ENCODE measurements around the gene BIVM.

BIVM gene

GRCh38 chr13:102852556-102852955 lies 53.6 kb downstream of the BIVM start:
- H3K36me3 ChIP-seq (ENCODE audit: control insufficient read depth, insufficient read depth, low read length) = peaks cover 36% of the 10 kb centered on the region
- no peak overlapping the region for H3K4me3 ChIP-seq (ENCODE audit: insufficient read depth, low read depth, low read length, poor library complexity, severe bottlenecking)
- no peaks in the 10 kb centered on the region for H3K9me3 ChIP-seq (ENCODE audit: control insufficient read depth, low read length)
- DNase-seq = no peak
- H3K27me3 ChIP-seq (replicated peaks; ENCODE audit: control insufficient read depth, insufficient read depth, low read length, poor library complexity, severe bottlenecking) = no peaks in the 10 kb centered on the region
- no peak overlapping the region for H3K27ac ChIP-seq (ENCODE audit: insufficient read depth, low read length, poor library complexity, severe bottlenecking)
- H3K4me1 ChIP-seq (ENCODE audit: control insufficient read depth, insufficient read depth, low read length, poor library complexity, severe bottlenecking) = peaks cover 11% of the 10 kb centered on the region

DNA sequence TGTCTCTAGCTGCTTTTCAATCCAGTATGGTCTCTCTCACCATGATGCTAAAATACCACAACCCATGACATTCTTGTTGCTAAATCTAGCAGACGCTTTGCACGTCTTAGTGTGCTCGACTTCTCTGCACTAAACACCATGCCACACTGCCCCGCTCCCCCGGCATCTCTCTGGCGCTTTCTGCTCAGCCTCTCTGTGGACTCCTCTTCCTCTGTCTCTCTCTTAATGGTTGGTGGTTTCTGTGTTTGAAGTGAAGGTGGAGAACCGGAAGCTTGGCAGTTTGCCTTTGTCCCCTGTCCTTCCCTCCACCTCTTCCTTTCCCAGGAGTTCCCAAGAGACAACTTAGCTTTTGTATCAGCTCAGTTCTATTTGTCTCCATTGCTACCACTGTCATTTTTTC lies 55.8 kb downstream of the BIVM start:
- Histone ChIP-seq H3K4me3 (ENCODE audit: insufficient read depth, low read depth, low read length, poor library complexity, severe bottlenecking) (no peak overlapping the region), H3K27me3 (replicated peaks; ENCODE audit: control insufficient read depth, insufficient read depth, low read length, poor library complexity, severe bottlenecking) (no peaks in the 10 kb centered on the region), H3K4me1 (ENCODE audit: control insufficient read depth, insufficient read depth, low read length, poor library complexity, severe bottlenecking) (peaks cover 7% of the 10 kb centered on the region), H3K9me3 (ENCODE audit: control insufficient read depth, low read length) (no peaks in the 10 kb centered on the region), H3K27ac (ENCODE audit: insufficient read depth, low read length, poor library complexity, severe bottlenecking) (no peak overlapping the region), H3K36me3 (ENCODE audit: control insufficient read depth, insufficient read depth, low read length) (peaks cover 57% of the 10 kb centered on the region)
- DNase-seq = no peak

DNA sequence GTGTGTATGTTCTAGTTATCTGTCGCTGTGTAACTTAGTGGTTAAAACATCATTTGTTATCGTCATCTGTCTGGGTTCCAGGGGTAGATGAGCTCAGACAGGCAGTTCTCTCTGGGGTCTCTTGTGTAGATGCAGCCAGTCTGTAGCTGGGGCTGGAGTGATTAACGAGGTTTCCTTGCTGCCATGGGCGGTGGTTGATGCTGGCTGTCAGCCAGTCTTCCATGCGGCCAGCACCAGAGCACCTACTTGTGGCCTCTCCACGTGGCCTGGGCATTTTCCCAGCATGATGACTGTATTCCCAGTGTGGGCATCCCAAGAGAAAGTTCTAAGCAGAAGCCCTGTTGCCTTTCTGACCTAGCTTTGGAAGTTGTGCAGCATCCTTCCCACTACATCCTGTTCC lies 57.6 kb downstream of the BIVM start:
- H3K4me1 ChIP-seq (ENCODE audit: control insufficient read depth, insufficient read depth, low read length, poor library complexity, severe bottlenecking) = peaks cover 7% of the 10 kb centered on the region
- no peaks in the 10 kb centered on the region for H3K27me3 ChIP-seq (replicated peaks; ENCODE audit: control insufficient read depth, insufficient read depth, low read length, poor library complexity, severe bottlenecking)
- no peak for DNase-seq
- H3K36me3 ChIP-seq (ENCODE audit: control insufficient read depth, insufficient read depth, low read length) = peaks cover 71% of the 10 kb centered on the region
- H3K27ac ChIP-seq (ENCODE audit: insufficient read depth, low read length, poor library complexity, severe bottlenecking) = no peak overlapping the region
- no peak overlapping the region for H3K4me3 ChIP-seq (ENCODE audit: insufficient read depth, low read depth, low read length, poor library complexity, severe bottlenecking)
- H3K9me3 ChIP-seq (ENCODE audit: control insufficient read depth, low read length) = no peaks in the 10 kb centered on the region

- Histone ChIP-seq H3K36me3 (ENCODE audit: control insufficient read depth, insufficient read depth, low read length) (peaks cover 89% of the 10 kb centered on the region), H3K27ac (ENCODE audit: insufficient read depth, low read length, poor library complexity, severe bottlenecking) (no peak overlapping the region), H3K9me3 (ENCODE audit: control insufficient read depth, low read length) (no peaks in the 10 kb centered on the region), H3K4me3 (ENCODE audit: insufficient read depth, low read depth, low read length, poor library complexity, severe bottlenecking) (no peak overlapping the region), H3K4me1 (ENCODE audit: control insufficient read depth, insufficient read depth, low read length, poor library complexity, severe bottlenecking) (no peaks in the 10 kb centered on the region), H3K27me3 (replicated peaks; ENCODE audit: control insufficient read depth, insufficient read depth, low read length, poor library complexity, severe bottlenecking) (no peaks in the 10 kb centered on the region)
- DNase-seq = no peak
These were observed 63.8 kb downstream of the BIVM start for GRCh38 chr13:102862624-102863210.

DNA sequence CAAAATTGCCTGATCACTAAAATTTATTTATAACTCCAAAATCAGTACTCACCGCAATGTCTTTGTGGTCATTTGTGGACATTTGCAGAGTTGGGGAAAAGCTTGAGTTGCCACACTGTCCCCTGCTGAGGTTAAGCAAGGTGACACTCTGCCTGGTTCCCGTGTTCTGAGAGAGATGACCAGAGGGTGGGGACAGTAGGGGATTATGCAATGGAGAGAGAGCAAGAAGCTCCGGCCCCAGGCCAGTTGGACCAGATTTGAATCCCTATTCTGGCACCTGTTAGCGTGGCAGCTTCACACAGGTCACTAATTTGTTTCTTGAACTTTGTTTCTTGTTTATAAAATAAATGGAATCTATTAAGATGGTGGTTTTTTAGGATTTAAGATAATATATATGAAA lies 64.7 kb downstream of the BIVM start:
- H3K4me3 ChIP-seq (ENCODE audit: insufficient read depth, low read depth, low read length, poor library complexity, severe bottlenecking) = no peak overlapping the region
- no peaks in the 10 kb centered on the region for H3K4me1 ChIP-seq (ENCODE audit: control insufficient read depth, insufficient read depth, low read length, poor library complexity, severe bottlenecking)
- no peak overlapping the region for H3K27ac ChIP-seq (ENCODE audit: insufficient read depth, low read length, poor library complexity, severe bottlenecking)
- no peaks in the 10 kb centered on the region for H3K27me3 ChIP-seq (replicated peaks; ENCODE audit: control insufficient read depth, insufficient read depth, low read length, poor library complexity, severe bottlenecking)
- DNase-seq = no peak
- no peaks in the 10 kb centered on the region for H3K9me3 ChIP-seq (ENCODE audit: control insufficient read depth, low read length)
- H3K36me3 ChIP-seq (ENCODE audit: control insufficient read depth, insufficient read depth, low read length) = peaks cover 87% of the 10 kb centered on the region

DNA sequence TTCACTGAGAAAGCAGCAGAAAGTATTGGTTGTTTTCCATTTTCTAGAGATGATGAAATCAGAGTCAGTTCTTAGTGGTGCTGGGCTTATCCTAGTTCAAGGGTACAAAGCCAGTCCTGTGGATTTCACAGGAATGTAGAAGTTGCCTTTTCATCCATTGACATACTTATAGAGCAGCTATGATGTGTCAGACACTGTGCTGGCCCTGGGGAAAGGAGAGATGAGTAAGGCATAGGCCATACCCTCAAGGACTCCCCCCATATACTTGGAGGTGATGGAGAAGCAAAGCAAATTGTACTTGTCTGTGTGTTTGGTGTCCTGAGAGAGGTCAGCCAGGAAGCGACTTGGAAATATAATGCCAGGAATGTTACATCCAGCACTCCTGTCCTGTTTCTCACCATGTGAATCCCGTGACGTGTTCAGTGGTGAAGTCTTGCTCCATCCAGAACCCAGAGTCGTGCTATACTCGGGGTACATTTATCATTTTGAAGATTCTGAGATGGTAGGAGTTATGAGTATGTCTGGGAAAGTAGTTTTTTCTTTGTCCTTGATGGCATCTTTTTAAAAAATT lies 69.5 kb downstream of the BIVM start:
- H3K36me3 ChIP-seq (ENCODE audit: control insufficient read depth, insufficient read depth, low read length) = peaks cover 74% of the 10 kb centered on the region
- H3K9me3 ChIP-seq (ENCODE audit: control insufficient read depth, low read length) = no peaks in the 10 kb centered on the region
- H3K27me3 ChIP-seq (replicated peaks; ENCODE audit: control insufficient read depth, insufficient read depth, low read length, poor library complexity, severe bottlenecking) = no peaks in the 10 kb centered on the region
- no peak for DNase-seq
- H3K4me3 ChIP-seq (ENCODE audit: insufficient read depth, low read depth, low read length, poor library complexity, severe bottlenecking) = no peak overlapping the region
- no peak overlapping the region for H3K27ac ChIP-seq (ENCODE audit: insufficient read depth, low read length, poor library complexity, severe bottlenecking)
- no peaks in the 10 kb centered on the region for H3K4me1 ChIP-seq (ENCODE audit: control insufficient read depth, insufficient read depth, low read length, poor library complexity, severe bottlenecking)

DNA sequence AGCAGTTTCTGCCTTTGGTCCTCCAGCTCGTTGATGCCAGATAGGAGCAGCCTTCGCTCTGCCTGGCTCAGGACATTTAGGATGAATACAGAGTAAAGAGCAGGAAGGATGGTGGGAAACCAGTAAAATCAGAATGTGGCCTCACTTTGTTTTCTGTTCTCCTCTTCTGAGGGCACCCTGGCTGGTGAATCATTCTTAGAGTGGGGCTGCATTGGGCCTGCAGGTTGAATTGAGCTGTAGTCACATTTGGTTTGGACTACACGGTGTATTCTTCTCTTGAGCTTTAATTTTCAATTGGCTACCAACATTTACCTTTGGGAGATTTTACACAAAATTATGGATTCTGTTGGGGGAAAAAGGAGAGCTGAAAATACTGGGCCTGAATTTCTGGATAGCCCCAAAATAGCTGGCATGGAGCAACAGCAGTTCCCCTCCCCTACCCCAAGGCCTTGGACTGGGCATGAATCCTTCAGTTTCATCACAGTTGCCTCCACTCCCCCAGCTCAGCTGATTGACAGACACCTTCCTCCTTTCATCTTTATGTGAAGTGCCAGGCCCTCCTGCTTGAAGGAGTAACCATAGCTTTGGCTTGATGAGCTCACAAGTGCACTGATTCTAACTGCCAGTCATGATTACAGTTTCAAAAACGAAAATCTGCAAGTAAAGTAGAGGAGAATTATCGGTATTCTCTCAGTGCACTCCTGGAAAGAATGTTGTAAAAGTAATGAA lies 71.2 kb downstream of the BIVM start:
- H3K4me3 ChIP-seq (ENCODE audit: insufficient read depth, low read depth, low read length, poor library complexity, severe bottlenecking) = no peak overlapping the region
- no peaks in the 10 kb centered on the region for H3K27me3 ChIP-seq (replicated peaks; ENCODE audit: control insufficient read depth, insufficient read depth, low read length, poor library complexity, severe bottlenecking)
- DNase-seq = no peak
- H3K27ac ChIP-seq (ENCODE audit: insufficient read depth, low read length, poor library complexity, severe bottlenecking) = no peak overlapping the region
- H3K36me3 ChIP-seq (ENCODE audit: control insufficient read depth, insufficient read depth, low read length) = peaks cover 71% of the 10 kb centered on the region
- no peaks in the 10 kb centered on the region for H3K4me1 ChIP-seq (ENCODE audit: control insufficient read depth, insufficient read depth, low read length, poor library complexity, severe bottlenecking)
- no peaks in the 10 kb centered on the region for H3K9me3 ChIP-seq (ENCODE audit: control insufficient read depth, low read length)

- H3K27me3 ChIP-seq (replicated peaks; ENCODE audit: control insufficient read depth, insufficient read depth, low read length, poor library complexity, severe bottlenecking) = no peaks in the 10 kb centered on the region
- no peaks in the 10 kb centered on the region for H3K9me3 ChIP-seq (ENCODE audit: control insufficient read depth, low read length)
- peaks cover 72% of the 10 kb centered on the region for H3K36me3 ChIP-seq (ENCODE audit: control insufficient read depth, insufficient read depth, low read length)
- H3K4me3 ChIP-seq (ENCODE audit: insufficient read depth, low read depth, low read length, poor library complexity, severe bottlenecking) = no peak overlapping the region
- peak in 2 of 3 donors; percentile 17 to 32 for DNase-seq
- no peaks in the 10 kb centered on the region for H3K4me1 ChIP-seq (ENCODE audit: control insufficient read depth, insufficient read depth, low read length, poor library complexity, severe bottlenecking)
- H3K27ac ChIP-seq (ENCODE audit: insufficient read depth, low read length, poor library complexity, severe bottlenecking) = no peak overlapping the region
These were observed 71.9 kb downstream of the BIVM start for GRCh38 chr13:102870677-102871415.

DNA sequence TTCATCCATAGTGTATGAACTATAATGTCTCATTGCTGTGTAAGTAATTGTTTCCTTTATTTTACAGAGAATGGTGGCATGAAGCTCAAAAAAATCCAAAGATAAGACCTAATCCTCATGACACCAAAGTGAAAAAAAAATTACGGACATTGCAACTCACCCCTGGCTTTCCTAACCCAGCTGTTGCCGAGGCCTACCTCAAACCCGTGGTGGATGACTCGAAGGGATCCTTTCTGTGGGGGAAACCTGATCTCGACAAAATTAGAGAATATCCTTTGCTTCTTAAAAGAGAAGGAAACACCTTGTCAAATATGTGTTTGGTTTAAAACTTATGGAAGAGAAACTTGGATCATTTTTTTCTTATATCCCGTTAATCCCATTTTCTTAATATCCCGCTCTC lies 73.2 kb downstream of the BIVM start:
- peaks cover 71% of the 10 kb centered on the region for H3K36me3 ChIP-seq (ENCODE audit: control insufficient read depth, insufficient read depth, low read length)
- no peaks in the 10 kb centered on the region for H3K9me3 ChIP-seq (ENCODE audit: control insufficient read depth, low read length)
- DNase-seq = no peak
- H3K4me1 ChIP-seq (ENCODE audit: control insufficient read depth, insufficient read depth, low read length, poor library complexity, severe bottlenecking) = no peaks in the 10 kb centered on the region
- H3K27me3 ChIP-seq (replicated peaks; ENCODE audit: control insufficient read depth, insufficient read depth, low read length, poor library complexity, severe bottlenecking) = no peaks in the 10 kb centered on the region
- H3K27ac ChIP-seq (ENCODE audit: insufficient read depth, low read length, poor library complexity, severe bottlenecking) = no peak overlapping the region
- H3K4me3 ChIP-seq (ENCODE audit: insufficient read depth, low read depth, low read length, poor library complexity, severe bottlenecking) = no peak overlapping the region

- H3K9me3 ChIP-seq (ENCODE audit: control insufficient read depth, low read length) = no peaks in the 10 kb centered on the region
- no peaks in the 10 kb centered on the region for H3K4me1 ChIP-seq (ENCODE audit: control insufficient read depth, insufficient read depth, low read length, poor library complexity, severe bottlenecking)
These were observed 73.6 kb downstream of the BIVM start for GRCh38 chr13:102872531-102872930.

More at GRCh38 chr13:102872531-102872930, 73.6 kb downstream of the BIVM start:
- DNase-seq = no peak
- no peaks in the 10 kb centered on the region for H3K27me3 ChIP-seq (replicated peaks; ENCODE audit: control insufficient read depth, insufficient read depth, low read length, poor library complexity, severe bottlenecking)
- no peak overlapping the region for H3K27ac ChIP-seq (ENCODE audit: insufficient read depth, low read length, poor library complexity, severe bottlenecking)
- no peak overlapping the region for H3K4me3 ChIP-seq (ENCODE audit: insufficient read depth, low read depth, low read length, poor library complexity, severe bottlenecking)
- peaks cover 71% of the 10 kb centered on the region for H3K36me3 ChIP-seq (ENCODE audit: control insufficient read depth, insufficient read depth, low read length)

All from effector memory CD4-positive, alpha-beta T cell (primary cell).